ENCODE data around the gene TFIP11. TPM values are rescaled to one million over a fixed set of nuclear protein-coding genes. Genes with fewer than 3 reads are reported as not detected.

TFIP11 gene
- total RNA-seq, 8 experiments from 2014 or later = 23.4 to 36.6 (median 31.6) TPM

DNA sequence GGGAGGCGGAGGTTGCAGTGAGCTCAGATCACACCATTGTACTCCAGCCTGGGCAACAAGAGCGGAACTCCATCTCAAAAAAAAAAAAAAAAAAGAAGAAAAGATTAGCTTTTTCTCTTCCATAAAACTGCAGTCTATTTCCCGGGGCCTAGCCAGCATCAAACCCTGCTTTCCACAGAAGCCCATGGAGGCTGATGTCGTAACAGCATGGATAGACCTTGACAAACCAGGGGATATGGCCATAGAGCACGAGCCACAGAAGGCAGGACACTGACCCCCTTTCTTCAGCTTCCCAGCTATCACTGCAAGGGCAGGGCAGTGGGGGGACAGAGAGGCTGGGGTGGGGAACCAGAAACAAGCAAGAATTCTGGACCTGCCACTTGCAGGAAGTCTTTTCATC, 50.2 kb downstream of the TFIP11 start:
- in situ Hi-C loops (cut with MboI; ENCODE audit: low pct_unique_long_range_greater_than_20kb in 2 of 9, low sequenced_read_pairs in 9 of 9, unreplicated experiment in 9 of 9) = loop anchor here in 3 of 9 experiments (25.0 kb wide), 1 partner anchor 100 kb away; no protein-coding TSS in a partner anchor
- no peak for ATAC-seq (replicated peaks in 6 of 8)
- Histone ChIP-seq H3K4me1 (replicated peaks in 1 of 2) (peaks cover 30 to 34% of the 10 kb centered on the region in 2 donors), H3K4me3 (no peak overlapping the region), H3K27ac (peak overlapping the region in 1 of 2 donors; percentile 60)
- WGBS, 10 experiments = 67 to 100% (median 100%) methylated on average over 1 to 4 of the region's 5 CpGs; no CpG with 5 or more reads in 4 of the 10 experiments

- in situ Hi-C loops (cut with MboI; ENCODE audit: low pct_unique_long_range_greater_than_20kb in 2 of 9, low sequenced_read_pairs in 9 of 9, unreplicated experiment in 9 of 9) = loop anchor here in 3 of 9 experiments (25.0 kb wide), 1 partner anchor 99 kb away; no protein-coding TSS in a partner anchor
- H3K4me1 ChIP-seq (replicated peaks in 1 of 2) = peaks cover 30 to 34% of the 10 kb centered on the region in 2 donors
- WGBS, 10 experiments = 0 to 100% (median 38%) methylated on average over 1 to 2 of the region's 3 CpGs; no CpG with 5 or more reads in 4 of the 10 experiments
- no peak overlapping the region for H3K4me3 ChIP-seq
- ATAC-seq (replicated peaks in 6 of 8) = peak; percentile 62 to 96 (median 70)
- peak overlapping the region in 1 of 2 donors; percentile 60 for H3K27ac ChIP-seq
Measured at GRCh38 chr22:26461188-26461810, 51.0 kb downstream of the TFIP11 start.

GRCh38 chr22:26460202-26460601, 52.1 kb downstream of the TFIP11 start:
- ATAC-seq (replicated peaks in 6 of 8) = no peak
- Histone ChIP-seq H3K4me1 (replicated peaks in 1 of 2) (peaks cover 30 to 34% of the 10 kb centered on the region in 2 donors), H3K27ac (no peak overlapping the region), H3K4me3 (no peak overlapping the region)
- WGBS, 10 experiments = 57 to 100% (median 94%) methylated on average over 1 to 6 of the region's 6 CpGs; no CpG with 5 or more reads in 1 of the 10 experiments
- in situ Hi-C loops (cut with MboI; ENCODE audit: low pct_unique_long_range_greater_than_20kb in 2 of 9, low sequenced_read_pairs in 9 of 9, unreplicated experiment in 9 of 9) = loop anchor here in 3 of 9 experiments (25.0 kb wide), 1 partner anchor 98 kb away; no protein-coding TSS in a partner anchor

DNA sequence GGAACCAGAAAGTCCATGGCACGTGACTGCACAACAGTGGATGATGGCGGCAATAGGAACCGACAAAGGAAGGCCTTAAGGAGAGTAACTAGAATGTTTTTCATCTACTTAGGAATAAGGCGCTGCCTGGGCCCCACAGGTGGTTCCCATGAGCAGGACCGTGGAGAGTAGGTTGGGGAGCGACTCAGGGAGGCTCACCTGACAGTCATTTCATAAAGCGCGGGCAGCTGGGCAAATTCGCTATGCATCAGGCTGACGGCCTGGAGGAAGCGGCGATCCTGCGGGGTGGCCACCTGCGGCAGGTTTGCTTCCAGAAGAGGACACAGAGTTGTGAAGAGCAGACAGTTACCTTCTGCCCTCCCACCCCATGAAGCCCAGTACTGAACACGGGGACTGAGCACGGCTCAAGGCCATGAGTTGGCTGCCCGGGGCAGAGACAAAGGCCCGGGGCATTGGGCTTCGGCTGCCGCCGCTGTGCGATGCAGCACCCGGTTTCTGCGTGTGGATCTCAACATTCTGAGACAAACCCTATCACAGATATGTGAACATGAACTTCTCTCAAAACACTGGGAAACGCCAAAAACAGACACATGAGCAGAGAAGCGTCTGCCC, 54.5 kb downstream of the TFIP11 start:
- no peak overlapping the region for H3K27ac ChIP-seq
- in situ Hi-C loops (cut with MboI; ENCODE audit: low pct_unique_long_range_greater_than_20kb in 2 of 9, low sequenced_read_pairs in 9 of 9, unreplicated experiment in 9 of 9) = loop anchor here in 3 of 9 experiments (25.0 kb wide), 1 partner anchor 95 kb away; no protein-coding TSS in a partner anchor
- H3K4me3 ChIP-seq = no peak overlapping the region
- H3K4me1 ChIP-seq (replicated peaks in 1 of 2) = peaks cover 19 to 20% of the 10 kb centered on the region in 2 donors
- WGBS, 10 experiments = 93 to 100% (median 98%) methylated on average over 1 to 21 of the region's 26 CpGs; no CpG with 5 or more reads in 3 of the 10 experiments
- no peak for ATAC-seq (replicated peaks in 6 of 8)

GRCh38 chr22:26453812-26454500, 58.3 kb downstream of the TFIP11 start:
- Histone ChIP-seq H3K27ac (no peak overlapping the region), H3K4me3 (no peak overlapping the region), H3K4me1 (replicated peaks in 1 of 2) (no peaks in the 10 kb centered on the region)
- in situ Hi-C loops (cut with MboI; ENCODE audit: low pct_unique_long_range_greater_than_20kb in 2 of 9, low sequenced_read_pairs in 9 of 9, unreplicated experiment in 9 of 9) = loop anchor here in 3 of 9 experiments (25.0 kb wide), 1 partner anchor 92 kb away; no protein-coding TSS in a partner anchor
- WGBS, 10 experiments = 81 to 100% (median 100%) methylated on average over 1 to 3 of the region's 5 CpGs; no CpG with 5 or more reads in 7 of the 10 experiments
- no peak for ATAC-seq (replicated peaks in 6 of 8)

GRCh38 chr22:26453216-26453615, 59.1 kb downstream of the TFIP11 start:
- H3K4me3 ChIP-seq = no peak overlapping the region
- H3K4me1 ChIP-seq (replicated peaks in 1 of 2) = no peaks in the 10 kb centered on the region
- 50 to 100% (median 97%) methylated on average over 1 to 8 of the region's 9 CpGs; no CpG with 5 or more reads in 1 of the 10 experiments for WGBS, 10 experiments
- in situ Hi-C loops (cut with MboI; ENCODE audit: low pct_unique_long_range_greater_than_20kb in 2 of 9, low sequenced_read_pairs in 9 of 9, unreplicated experiment in 9 of 9) = loop anchor here in 3 of 9 experiments (25.0 kb wide), 1 partner anchor 91 kb away; no protein-coding TSS in a partner anchor
- no peak overlapping the region for H3K27ac ChIP-seq
- no peak for ATAC-seq (replicated peaks in 6 of 8)

GRCh38 chr22:26452236-26453016, 59.8 kb downstream of the TFIP11 start:
- WGBS, 10 experiments = 89 to 100% (median 98%) methylated on average over 1 to 10 of the region's 23 CpGs; no CpG with 5 or more reads in 2 of the 10 experiments
- H3K4me3 ChIP-seq = no peak overlapping the region
- no peaks in the 10 kb centered on the region for H3K4me1 ChIP-seq (replicated peaks in 1 of 2)

DNA sequence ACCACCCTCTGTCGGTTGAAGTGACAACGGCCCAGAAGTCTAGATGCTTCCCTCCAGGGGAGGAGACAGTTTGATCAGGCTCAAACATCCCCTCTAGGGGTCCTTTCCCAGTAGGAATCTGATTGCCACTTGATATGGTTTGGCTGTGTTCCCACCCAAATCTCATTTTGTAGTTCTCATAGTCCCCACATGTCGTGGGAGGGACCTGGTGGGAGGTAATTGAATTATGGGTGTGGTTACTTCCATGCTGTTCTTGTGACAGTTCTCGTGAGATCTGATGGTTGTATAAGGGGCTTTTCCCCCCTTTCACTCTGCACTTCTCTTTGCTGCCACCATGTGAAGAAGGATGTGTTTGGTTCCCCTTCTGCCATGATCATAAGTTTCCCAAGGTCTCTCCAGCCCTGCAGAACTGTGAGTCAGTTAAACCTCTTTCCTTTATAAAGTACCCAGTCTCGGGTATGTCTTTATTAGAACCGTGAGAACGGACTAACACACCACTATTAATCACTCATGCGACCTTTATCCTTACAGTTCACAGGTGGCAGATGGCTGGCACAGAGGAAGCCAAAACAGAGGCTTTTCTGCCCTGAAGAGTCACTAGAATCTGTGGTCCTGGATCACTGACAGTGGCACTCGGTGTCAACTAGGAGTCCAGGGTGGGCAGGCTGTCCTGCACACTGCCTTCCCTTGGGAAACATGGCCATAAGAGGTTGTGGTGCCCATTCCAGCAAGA, 61.7 kb downstream of the TFIP11 start:
- no peak for ATAC-seq (replicated peaks in 6 of 8)
- Histone ChIP-seq H3K4me3 (no peak overlapping the region), H3K4me1 (replicated peaks in 1 of 2) (no peaks in the 10 kb centered on the region), H3K27ac (no peak overlapping the region)
- in situ Hi-C loops (cut with MboI; ENCODE audit: low pct_unique_long_range_greater_than_20kb in 2 of 9, low sequenced_read_pairs in 9 of 9, unreplicated experiment in 9 of 9) = loop anchor here in 3 of 9 experiments (25.0 kb wide), 1 partner anchor 88 kb away; no protein-coding TSS in a partner anchor
- WGBS, 10 experiments = 47 to 100% (median 89%) methylated on average over 3 to 5 of the region's 9 CpGs; no CpG with 5 or more reads in 3 of the 10 experiments

More at GRCh38 chr22:26452236-26453016, 59.8 kb downstream of the TFIP11 start:
- no peak for ATAC-seq (replicated peaks in 6 of 8)
- H3K27ac ChIP-seq = no peak overlapping the region
- in situ Hi-C loops (cut with MboI; ENCODE audit: low pct_unique_long_range_greater_than_20kb in 2 of 9, low sequenced_read_pairs in 9 of 9, unreplicated experiment in 9 of 9) = loop anchor here in 3 of 9 experiments (25.0 kb wide), 1 partner anchor 90 kb away; no protein-coding TSS in a partner anchor

DNA sequence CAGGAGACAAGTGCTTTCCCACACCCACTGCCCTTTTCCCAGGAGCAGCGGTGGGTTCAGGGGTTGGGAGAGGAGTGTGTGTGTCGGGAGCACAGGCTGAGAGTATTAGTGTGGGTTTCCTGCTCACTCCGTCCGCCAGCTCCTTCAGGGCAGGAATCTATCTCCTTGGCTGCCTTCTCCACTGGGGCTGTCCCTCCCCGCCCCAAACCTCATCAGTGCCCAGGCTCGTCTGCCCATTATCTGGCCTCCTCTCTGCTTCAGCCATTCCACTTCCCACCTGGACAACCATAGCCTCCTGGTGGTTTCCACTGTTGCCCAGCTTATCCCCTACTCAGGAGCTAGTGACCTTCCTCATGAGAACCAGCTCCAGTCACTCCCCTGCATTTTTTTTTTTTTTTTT, 63.3 kb downstream of the TFIP11 start:
- no peak for ATAC-seq (replicated peaks in 6 of 8)
- no peak overlapping the region for H3K4me3 ChIP-seq
- WGBS, 10 experiments = 55 to 100% (median 88%) methylated on average over 1 to 4 of the region's 6 CpGs; no CpG with 5 or more reads in 6 of the 10 experiments
- H3K4me1 ChIP-seq (replicated peaks in 1 of 2) = peaks cover 0 to 9% of the 10 kb centered on the region in 2 donors
- in situ Hi-C loops (cut with MboI; ENCODE audit: low pct_unique_long_range_greater_than_20kb in 2 of 9, low sequenced_read_pairs in 9 of 9, unreplicated experiment in 9 of 9) = no loop called here
- H3K27ac ChIP-seq = no peak overlapping the region

GRCh38 chr22:26448334-26448733, 63.9 kb downstream of the TFIP11 start:
- H3K27ac ChIP-seq = no peak overlapping the region
- H3K4me1 ChIP-seq (replicated peaks in 1 of 2) = peaks cover 0 to 9% of the 10 kb centered on the region in 2 donors
- ATAC-seq (replicated peaks in 6 of 8) = no peak
- H3K4me3 ChIP-seq = no peak overlapping the region
- WGBS, 10 experiments = 57 to 94% (median 84%) methylated on average over 1 to 4 of the region's 5 CpGs; no CpG with 5 or more reads in 3 of the 10 experiments
- in situ Hi-C loops (cut with MboI; ENCODE audit: low pct_unique_long_range_greater_than_20kb in 2 of 9, low sequenced_read_pairs in 9 of 9, unreplicated experiment in 9 of 9) = no loop called here

DNA sequence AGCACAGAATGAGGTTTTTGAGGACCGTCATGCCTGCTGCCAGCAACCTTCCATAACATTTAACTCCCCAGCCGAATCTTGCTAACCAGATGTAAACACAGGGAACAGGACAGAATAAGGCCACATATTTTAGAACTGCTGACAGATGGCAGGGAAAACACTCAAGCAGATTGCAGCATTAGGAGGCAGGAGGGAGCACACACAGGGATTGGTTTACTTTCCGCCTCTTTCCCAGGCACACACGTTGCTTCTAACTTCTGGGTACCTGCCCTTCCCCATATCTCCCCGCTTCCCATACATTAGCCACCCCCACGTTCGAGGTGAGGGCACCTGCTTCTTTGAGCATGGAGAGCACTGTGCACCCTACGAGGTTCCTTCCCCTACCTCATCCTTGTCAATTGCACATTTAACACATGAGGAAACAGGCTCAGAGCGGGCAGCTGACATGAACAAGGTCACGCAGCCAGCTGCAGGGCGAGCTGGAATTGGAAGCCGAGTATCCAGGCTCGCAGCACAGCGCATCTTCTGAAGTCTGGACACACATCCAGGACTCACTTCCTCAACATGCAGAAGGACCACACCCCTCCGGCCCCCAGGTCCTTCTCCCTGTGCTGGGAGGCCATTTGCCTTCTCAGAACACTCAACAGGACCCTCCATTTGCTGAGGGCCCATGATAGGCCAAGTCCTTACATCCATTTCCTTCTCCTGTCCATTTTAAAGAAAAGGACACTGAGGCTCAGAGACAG, 64.5 kb downstream of the TFIP11 start:
- Histone ChIP-seq H3K4me3 (no peak overlapping the region), H3K27ac (no peak overlapping the region), H3K4me1 (replicated peaks in 1 of 2) (peaks cover 0 to 9% of the 10 kb centered on the region in 2 donors)
- in situ Hi-C loops (cut with MboI; ENCODE audit: low pct_unique_long_range_greater_than_20kb in 2 of 9, low sequenced_read_pairs in 9 of 9, unreplicated experiment in 9 of 9) = no loop called here
- WGBS, 10 experiments = 21 to 89% (median 72%) methylated on average over 3 to 10 of the region's 15 CpGs; no CpG with 5 or more reads in 2 of the 10 experiments
- ATAC-seq (replicated peaks in 6 of 8) = no peak
